Spinal cord (tissue), 10 donors: ENCODE results near the gene UQCR10. TPM values are rescaled to one million over a fixed set of nuclear protein-coding genes. Genes with fewer than 3 reads are reported as not detected.
A peak's percentile ranks its signal among the peaks of the same experiment; 100 is the strongest.
"Not testable (repeated sequence)": the region's sequence is repeated elsewhere in the genome, so short reads cannot be mapped to it uniquely, and the experiment has no call there.

Experiments
- DNase-seq, 6 donors: peaks; one replicate each; pipeline versions ENCODE4 v3.0.0 to v3.0.0-alpha.2; 2013 to 2015; ENCODE audit warnings: low spot score in 6 of 6, low read depth in 4 of 6
- H3K27ac ChIP-seq: one replicate; pipeline ENCODE4 v1.5.1; 2013; ENCODE audit warnings: low read depth, low read length, control low read depth
- H3K27me3 ChIP-seq: one replicate; pipeline ENCODE4 v1.6.1; 2013; ENCODE audit warnings: low read length; ENCODE audit not compliant: control insufficient read depth, insufficient read depth
- H3K36me3 ChIP-seq: one replicate; pipeline ENCODE4 v1.6.1; 2013; ENCODE audit warnings: low read length; ENCODE audit not compliant: control insufficient read depth, insufficient read depth
- H3K4me1 ChIP-seq: one replicate; pipeline ENCODE4 v1.6.1; 2013; ENCODE audit warnings: low read length; ENCODE audit not compliant: control insufficient read depth, insufficient read depth
- H3K4me3 ChIP-seq: one replicate; pipeline ENCODE4 v1.5.1; 2013; ENCODE audit warnings: low read depth, low read length, control low read depth
- H3K9me3 ChIP-seq: one replicate; pipeline ENCODE4 v1.6.1; 2013; ENCODE audit warnings: low read length; ENCODE audit not compliant: control insufficient read depth, insufficient read depth
- WGBS: methylation state at CpG from one replicate; pipeline ENCODE4 v1.1.5; 2013; ENCODE audit warnings: missing lambda C conversion rate; ENCODE audit not compliant: insufficient coverage; 5-methylcytosine and 5-hydroxymethylcytosine counted together
- polyA plus RNA-seq, 2 donors: library from polyadenylated mRNA; unstranded; fragments of 120-200 nt; gene quantifications; one replicate each; pipeline ENCODE4 v1.2.1, GENCODE V29; 2013; ENCODE audit not compliant: insufficient read length in 2 of 2
- total RNA-seq, 2 donors: library from RNA; depleted of rRNA in 1 of 2; stranded (reverse); fragments of 120-200 nt in 1 of 2; fragments of >200 nt in 1 of 2; gene quantifications; one replicate each; pipeline versions ENCODE4 v1.2.3 to v1.2.4, GENCODE V29; 2013 to 2014
- donor health status: healthy.

UQCR10 gene
- total and polyA plus RNA-seq, 4 donors: 90.9 to 208 (median 180) TPM

DNA sequence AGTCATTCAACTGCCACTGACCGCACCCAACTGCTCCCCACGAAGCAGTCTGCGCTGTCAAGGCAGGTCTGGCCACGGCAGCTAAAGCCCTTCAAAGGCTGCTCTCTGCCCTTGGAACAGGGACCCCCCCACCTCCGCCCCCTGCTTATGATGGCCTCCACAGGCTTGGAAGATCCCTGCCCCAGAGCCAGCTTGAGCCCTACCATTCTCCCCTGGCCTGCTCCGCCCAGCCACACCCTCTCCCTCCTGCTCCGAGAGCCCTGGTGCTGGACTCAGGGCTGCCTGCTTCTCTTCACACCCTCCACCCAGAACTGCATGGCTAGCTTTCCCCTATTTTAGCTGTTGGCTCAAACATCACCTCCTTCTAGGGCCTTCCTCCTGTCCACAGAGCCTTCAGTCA is 19.3 kb upstream of the UQCR10 start:
- H3K4me1 ChIP-seq: peaks cover 3% of the 10 kb centered on the region
- no peaks in the 10 kb centered on the region for H3K27me3 ChIP-seq
- DNase-seq: no peak
- 89% methylated on average over 7 of the region's 7 CpGs for WGBS
- peaks cover 73% of the 10 kb centered on the region for H3K36me3 ChIP-seq
- no peaks in the 10 kb centered on the region for H3K9me3 ChIP-seq
- no peak overlapping the region for H3K27ac ChIP-seq
- H3K4me3 ChIP-seq: no peak overlapping the region

DNA sequence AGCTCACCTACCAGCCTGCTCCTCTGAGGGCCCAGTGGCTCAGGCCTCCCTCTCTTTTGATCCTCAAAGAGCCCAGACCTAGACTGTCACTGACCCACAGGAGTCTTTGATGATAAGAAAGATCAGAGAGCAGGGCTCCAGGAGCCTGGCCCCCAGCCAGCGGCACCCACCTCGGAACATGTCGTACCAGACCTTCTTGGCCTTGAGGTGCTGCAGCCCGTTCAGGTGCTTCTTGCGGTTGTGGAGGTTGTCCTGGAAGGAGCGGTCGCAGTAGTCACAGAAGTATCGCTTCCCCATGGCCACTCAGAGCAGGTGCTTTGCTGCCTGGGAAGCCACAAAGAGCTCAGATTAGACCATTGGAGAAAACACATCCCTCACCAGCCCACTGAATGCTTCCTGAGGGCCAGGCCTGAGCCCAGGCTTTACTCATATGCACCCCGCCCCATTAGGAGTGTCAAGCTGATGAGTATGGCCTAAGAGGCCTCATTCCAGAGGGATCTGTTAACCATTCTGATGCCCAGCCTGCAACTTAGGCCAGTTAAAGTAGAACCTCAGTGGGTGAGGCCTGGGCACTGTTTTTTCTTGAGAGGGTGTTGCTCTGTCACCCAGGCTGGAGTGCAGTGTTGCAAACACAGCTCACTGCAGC is 18.8 kb upstream of the UQCR10 start:
- peaks cover 72% of the 10 kb centered on the region for H3K36me3 ChIP-seq
- WGBS: 98% methylated on average over 9 of the region's 9 CpGs
- H3K9me3 ChIP-seq: no peaks in the 10 kb centered on the region
- peaks cover 3% of the 10 kb centered on the region for H3K4me1 ChIP-seq
- H3K4me3 ChIP-seq: no peak overlapping the region
- no peak for DNase-seq
- no peak overlapping the region for H3K27ac ChIP-seq
- no peaks in the 10 kb centered on the region for H3K27me3 ChIP-seq

DNA sequence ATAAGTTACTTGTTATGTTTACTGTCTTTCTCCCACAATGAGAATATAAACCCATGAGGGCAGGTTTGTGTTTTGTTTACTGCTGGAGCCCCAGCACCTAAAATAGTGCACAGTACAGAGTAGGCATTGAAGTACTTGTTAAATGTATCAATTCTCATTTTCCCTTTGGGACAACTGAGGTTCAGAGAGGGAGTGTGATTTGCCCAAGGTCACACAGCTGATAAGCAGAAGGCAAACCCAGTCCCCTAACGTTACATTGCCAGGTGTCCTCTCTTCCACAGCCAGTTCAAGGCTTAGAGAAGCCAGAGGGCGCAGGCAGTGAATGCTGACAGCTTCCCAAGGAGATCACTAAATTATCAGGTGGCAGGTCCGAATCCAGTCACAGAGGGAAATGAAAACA is 17.1 kb upstream of the UQCR10 start:
- Histone ChIP-seq H3K4me1 (peaks cover 3% of the 10 kb centered on the region), H3K4me3 (no peak overlapping the region), H3K36me3 (peaks cover 71% of the 10 kb centered on the region), H3K27me3 (no peaks in the 10 kb centered on the region), H3K27ac (no peak overlapping the region), H3K9me3 (no peaks in the 10 kb centered on the region)
- no peak for DNase-seq
- 87% methylated on average over 3 of the region's 3 CpGs for WGBS

DNA sequence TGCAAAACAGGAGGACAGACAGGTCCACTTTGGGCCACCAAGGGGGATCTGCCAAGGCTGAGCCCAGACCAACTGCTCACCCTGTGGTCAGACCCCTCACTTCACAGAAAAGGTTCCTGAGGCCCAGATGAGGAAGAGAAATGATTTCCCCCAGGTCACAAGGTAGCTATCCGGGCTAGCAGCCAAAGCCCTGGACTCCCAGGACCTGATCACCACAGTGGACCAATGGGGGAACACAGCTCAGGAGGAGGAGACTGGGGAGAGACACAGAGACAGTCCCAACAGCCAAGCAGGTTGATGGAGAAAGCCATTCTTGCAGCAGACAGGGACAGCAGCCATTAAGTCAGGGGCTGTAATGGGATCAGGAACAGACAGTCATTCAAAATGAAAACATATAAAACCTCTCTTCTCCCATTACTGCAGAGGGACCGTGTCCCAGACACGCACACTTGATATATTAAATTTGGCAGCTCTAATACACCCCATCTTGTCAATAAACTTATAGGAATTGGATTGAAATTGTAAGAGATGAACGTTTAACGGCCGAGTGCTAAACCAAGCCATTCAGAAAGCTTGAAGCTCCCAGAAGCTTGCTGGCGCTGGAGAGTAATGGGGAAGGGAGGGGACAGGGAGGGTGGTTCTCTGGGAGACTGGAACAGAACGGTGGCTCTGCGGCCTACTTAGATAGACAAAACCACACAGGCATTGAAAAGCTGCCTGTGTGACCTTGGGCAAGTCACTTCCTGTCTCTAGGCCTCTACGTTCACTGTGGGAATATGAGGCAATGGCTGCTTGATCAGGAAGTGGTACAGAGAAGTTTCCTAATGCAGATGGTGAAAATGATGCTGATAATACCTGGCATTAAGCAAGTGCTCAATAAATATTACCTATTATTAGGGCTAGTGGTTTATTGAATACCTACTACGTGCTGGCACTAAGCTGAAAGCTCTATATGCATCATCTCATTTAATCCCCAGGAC is 16.3 kb upstream of the UQCR10 start:
- H3K4me3 ChIP-seq: no peak overlapping the region
- no peak overlapping the region for H3K27ac ChIP-seq
- no peaks in the 10 kb centered on the region for H3K27me3 ChIP-seq
- peaks cover 63% of the 10 kb centered on the region for H3K36me3 ChIP-seq
- DNase-seq: peak in 1 of 6 donors; percentile 30
- H3K9me3 ChIP-seq: no peaks in the 10 kb centered on the region
- 92% methylated on average over 2 of the region's 11 CpGs for WGBS
- H3K4me1 ChIP-seq: peaks cover 3% of the 10 kb centered on the region

DNA sequence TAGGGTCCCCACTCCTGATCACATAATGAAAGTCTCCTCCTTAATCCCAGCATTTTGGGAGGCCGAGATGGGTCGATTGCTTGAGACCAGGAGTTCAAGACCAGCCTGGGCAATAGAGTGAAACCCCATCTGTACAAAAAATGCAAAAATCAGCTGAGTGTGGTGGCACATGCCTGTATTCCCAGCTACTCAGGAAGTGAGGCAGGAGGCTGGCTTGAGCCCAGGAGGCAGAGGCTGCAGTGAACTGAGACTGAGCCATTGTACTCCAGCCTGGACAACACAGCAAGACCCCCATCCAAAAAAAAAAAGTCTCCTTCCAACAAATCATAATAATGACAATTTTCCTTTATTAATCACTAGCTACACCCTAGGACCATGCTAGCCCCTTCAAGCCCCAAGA is 15.5 kb upstream of the UQCR10 start:
- Histone ChIP-seq H3K4me3 (no peak overlapping the region), H3K4me1 (peaks cover 3% of the 10 kb centered on the region), H3K36me3 (peaks cover 55% of the 10 kb centered on the region), H3K27me3 (no peaks in the 10 kb centered on the region), H3K9me3 (no peaks in the 10 kb centered on the region), H3K27ac (no peak overlapping the region)
- no peak for DNase-seq
- whole genome bisulfite sequencing: 100% methylated on average over 1 of the region's 2 CpGs

DNA sequence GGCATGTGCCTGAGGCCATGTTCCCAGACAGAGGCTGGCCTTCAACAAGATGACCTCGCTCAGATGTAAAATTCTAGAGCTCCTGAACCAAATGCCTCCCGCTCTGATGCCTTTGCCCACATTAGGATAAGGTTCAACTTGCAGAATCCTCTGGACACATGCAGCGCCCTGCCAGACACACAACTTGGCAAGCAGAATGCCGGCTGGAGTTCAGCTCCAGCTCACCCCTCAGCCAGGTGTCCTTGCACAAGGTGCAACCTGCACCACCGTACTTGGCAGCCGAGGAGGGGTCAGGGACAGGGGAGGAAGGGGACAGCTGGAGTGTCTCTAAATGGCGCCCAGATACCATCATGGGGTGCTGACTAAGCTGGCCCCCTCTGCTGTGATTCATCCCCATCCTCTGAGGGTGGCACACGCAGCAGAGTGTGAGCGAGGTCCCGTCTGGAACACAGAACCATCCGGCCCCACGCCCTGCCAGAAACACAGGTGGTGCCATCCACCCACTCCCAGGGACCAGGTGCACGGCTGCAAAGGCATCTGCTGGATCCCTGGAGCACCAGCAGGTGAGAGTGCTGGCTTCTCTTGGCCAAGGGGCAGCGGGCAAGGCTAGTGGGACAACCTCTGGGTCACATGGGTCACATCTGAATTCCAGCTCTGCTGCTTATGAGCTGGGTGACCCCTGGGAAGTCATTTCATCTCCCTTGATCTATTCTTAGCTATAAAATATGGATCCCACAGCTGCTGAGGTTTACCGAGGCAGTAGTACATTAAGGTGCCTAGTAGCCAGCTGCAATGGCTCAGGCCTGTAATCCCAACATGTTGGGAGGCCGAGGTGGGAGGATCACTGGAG is 13.1 kb upstream of the UQCR10 start:
- no peaks in the 10 kb centered on the region for H3K9me3 ChIP-seq
- H3K4me3 ChIP-seq: no peak overlapping the region
- H3K27me3 ChIP-seq: no peaks in the 10 kb centered on the region
- peaks cover 10% of the 10 kb centered on the region for H3K4me1 ChIP-seq
- peaks cover 32% of the 10 kb centered on the region for H3K36me3 ChIP-seq
- no peak for DNase-seq
- 80% methylated on average over 16 of the region's 16 CpGs for WGBS
- H3K27ac ChIP-seq: no peak overlapping the region

DNA sequence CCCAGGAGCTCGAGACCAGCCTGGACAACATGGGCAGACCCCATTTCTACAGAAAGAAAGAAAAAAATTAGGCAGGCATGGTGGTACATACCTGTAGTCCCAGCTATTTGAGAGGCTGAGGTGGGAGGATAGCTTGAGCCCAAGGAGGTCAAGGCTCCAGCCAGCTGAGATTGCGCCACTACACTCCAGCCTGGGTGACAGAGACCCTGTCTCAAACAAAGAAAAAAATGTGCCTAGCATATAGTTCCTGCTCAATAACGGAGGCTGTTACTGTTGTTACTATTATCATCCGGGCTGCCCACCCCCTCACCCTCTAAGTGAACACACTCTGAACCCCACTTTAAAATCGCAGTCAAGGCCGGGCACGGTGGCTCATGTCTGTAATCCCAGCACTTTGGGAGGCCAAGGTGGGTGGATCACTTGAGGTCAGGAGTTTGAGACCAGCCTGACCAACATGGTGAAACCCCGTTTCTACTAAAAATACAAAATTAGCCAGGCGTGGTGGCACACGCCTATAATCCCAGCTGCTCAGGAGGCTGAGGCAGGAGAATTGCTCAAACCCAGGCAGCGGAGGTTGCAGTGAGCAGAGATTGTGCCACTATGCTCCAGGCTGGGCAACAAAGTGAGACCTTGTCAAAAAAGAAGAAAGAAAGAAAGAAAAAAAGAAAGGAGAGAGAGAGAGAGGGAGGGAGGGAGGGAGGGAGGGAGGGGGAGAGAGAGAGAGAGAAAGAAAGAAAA is 12.3 kb upstream of the UQCR10 start:
- H3K27ac ChIP-seq, H3K4me3 ChIP-seq, H3K9me3 ChIP-seq, H3K27me3 ChIP-seq, DNase-seq: not testable (repeated sequence)
- H3K4me1 ChIP-seq: peaks cover 10% of the 10 kb centered on the region
- 91% methylated on average over 9 of the region's 11 CpGs for WGBS
- peaks cover 29% of the 10 kb centered on the region for H3K36me3 ChIP-seq

DNA sequence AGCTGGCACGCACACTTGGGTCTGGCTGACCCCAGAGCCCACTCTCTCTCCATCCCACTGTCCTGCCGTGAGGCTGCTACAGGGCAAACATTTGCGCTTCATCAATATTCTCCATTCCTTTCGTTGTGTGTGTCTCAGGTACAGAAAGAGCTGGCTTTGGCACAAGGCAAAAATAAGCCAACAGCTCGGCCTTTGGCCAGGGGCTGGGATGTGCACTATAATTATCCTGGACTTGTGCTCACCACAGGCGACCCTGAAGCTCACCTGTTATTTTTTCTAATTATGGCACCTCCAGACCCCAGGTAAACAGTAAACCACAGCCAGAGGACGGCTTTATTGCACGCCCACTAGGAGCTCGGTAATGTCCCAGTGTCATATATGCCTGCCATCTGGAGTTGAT is 11.3 kb upstream of the UQCR10 start:
- H3K9me3 ChIP-seq: no peaks in the 10 kb centered on the region
- no peak overlapping the region for H3K4me3 ChIP-seq
- 82% methylated on average over 8 of the region's 9 CpGs for WGBS
- peaks cover 7% of the 10 kb centered on the region for H3K4me1 ChIP-seq
- H3K27me3 ChIP-seq: no peaks in the 10 kb centered on the region
- H3K36me3 ChIP-seq: peaks cover 24% of the 10 kb centered on the region
- no peak for DNase-seq
- H3K27ac ChIP-seq: no peak overlapping the region

DNA sequence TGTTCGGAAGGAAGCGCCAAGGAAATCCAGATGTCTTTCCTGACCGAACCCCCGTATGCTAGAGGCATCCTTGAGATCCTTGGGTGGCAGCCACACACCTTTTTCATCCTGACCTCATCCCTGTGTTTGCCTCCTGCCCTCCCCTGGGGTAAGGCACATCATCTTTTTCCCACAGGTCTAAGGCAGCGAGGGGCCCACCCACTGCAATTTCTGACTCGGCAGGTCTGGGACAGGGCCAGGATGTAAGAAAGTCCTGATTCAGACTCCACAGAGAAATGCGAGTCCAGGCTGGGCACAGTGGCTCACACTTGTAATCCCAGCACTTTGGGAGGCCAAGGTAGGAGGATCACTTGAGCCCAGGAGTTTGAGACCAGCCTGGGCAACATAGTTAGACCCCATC is 10.8 kb upstream of the UQCR10 start:
- no peak for DNase-seq
- H3K27ac ChIP-seq: no peak overlapping the region
- H3K27me3 ChIP-seq: no peaks in the 10 kb centered on the region
- peaks cover 24% of the 10 kb centered on the region for H3K36me3 ChIP-seq
- WGBS: 89% methylated on average over 7 of the region's 7 CpGs
- no peaks in the 10 kb centered on the region for H3K9me3 ChIP-seq
- peaks cover 7% of the 10 kb centered on the region for H3K4me1 ChIP-seq
- H3K4me3 ChIP-seq: no peak overlapping the region
